ENCODE results near the gene ADAM19. TPM values are rescaled to one million over a fixed set of nuclear protein-coding genes. Genes with fewer than 3 reads are reported as not detected.

Gene ADAM19
- total RNA-seq, 2 donors from 2014 or later, result 71.2 to 145 TPM

DNA sequence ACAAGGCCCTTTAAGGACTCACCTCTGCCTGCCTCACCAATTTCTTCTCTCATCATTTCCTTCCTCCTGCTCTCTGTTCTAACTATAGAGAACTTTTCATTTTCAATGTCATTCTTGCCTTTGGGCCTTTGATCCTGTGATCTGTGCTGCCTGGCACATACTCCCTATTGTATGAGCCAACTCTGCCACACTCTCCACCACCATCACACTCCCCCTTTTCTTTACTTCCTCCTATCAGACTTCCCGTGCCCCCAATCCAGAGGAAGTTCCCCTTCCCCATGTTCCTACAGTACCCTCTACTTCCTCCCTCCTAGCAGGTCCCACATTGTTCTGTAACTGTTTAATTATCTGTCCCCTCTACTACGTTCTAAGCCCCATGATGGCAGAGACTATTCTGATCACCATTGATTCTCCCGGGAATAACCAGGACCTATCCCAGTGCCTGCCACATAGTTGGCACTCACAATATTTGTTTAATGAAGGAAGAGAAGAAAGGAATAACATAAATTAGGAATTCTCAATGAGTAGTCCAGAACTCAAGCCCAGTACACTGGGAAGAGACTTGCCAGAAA is 27.5 kb downstream of the ADAM19 start:
- H3K9me3 Mint-ChIP-seq, result no peaks in the 10 kb centered on the region
- peaks cover 87% of the 10 kb centered on the region for H3K36me3 Mint-ChIP-seq (ENCODE audit: low read depth)
- peaks cover 88% of the 10 kb centered on the region for H3K4me1 Mint-ChIP-seq
- ATAC-seq (replicated peaks), result peak; percentile 18
- H3K4me3 Mint-ChIP-seq, result peak overlapping the region; percentile 85
- H3K27me3 Mint-ChIP-seq, result no peaks in the 10 kb centered on the region
- peak overlapping the region; percentile 95 for H3K27ac Mint-ChIP-seq

- Mint-ChIP-seq H3K9me3 (no peaks in the 10 kb centered on the region), H3K4me1 (peaks cover 86% of the 10 kb centered on the region), H3K27ac (peak overlapping the region; percentile 95), H3K27me3 (no peaks in the 10 kb centered on the region), H3K4me3 (peak overlapping the region; percentile 85), H3K36me3 (ENCODE audit: low read depth) (peaks cover 75% of the 10 kb centered on the region)
- ATAC-seq (replicated peaks), result no peak
Measured at GRCh38 chr5:157546456-157547100, 29.0 kb downstream of the ADAM19 start.

- no peaks in the 10 kb centered on the region for H3K27me3 Mint-ChIP-seq
- no peaks in the 10 kb centered on the region for H3K9me3 Mint-ChIP-seq
- peaks cover 74% of the 10 kb centered on the region for H3K36me3 Mint-ChIP-seq (ENCODE audit: low read depth)
- H3K4me3 Mint-ChIP-seq, result peak overlapping the region; percentile 85
- no peak for ATAC-seq (replicated peaks)
- H3K27ac Mint-ChIP-seq, result peak overlapping the region; percentile 95
- H3K4me1 Mint-ChIP-seq, result peaks cover 86% of the 10 kb centered on the region
Measured at GRCh38 chr5:157545610-157546310, 29.8 kb downstream of the ADAM19 start.

DNA sequence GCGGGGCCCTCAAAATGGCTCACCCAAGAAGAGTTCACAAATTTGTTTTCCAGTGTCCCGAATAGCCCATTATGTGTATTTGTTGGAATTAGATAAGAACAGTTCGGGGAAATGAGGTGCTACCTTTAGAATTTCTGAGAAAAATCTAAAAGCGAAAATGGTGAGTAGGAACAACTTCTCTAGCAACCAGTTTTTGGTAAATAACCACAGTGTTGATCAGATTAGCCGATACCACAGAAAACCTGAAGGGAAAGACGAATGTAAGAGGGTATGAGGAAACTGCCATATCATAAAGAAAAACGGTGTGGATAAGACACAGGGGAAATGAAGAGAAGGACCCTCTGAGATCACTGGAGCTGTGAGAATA is 31.0 kb downstream of the ADAM19 start:
- Mint-ChIP-seq H3K36me3 (ENCODE audit: low read depth) (peaks cover 68% of the 10 kb centered on the region), H3K27ac (peak overlapping the region; percentile 95), H3K27me3 (no peaks in the 10 kb centered on the region), H3K4me1 (peaks cover 84% of the 10 kb centered on the region), H3K9me3 (no peaks in the 10 kb centered on the region), H3K4me3 (peak overlapping the region; percentile 85)
- ATAC-seq (replicated peaks), result peak; percentile 34

- peaks cover 68% of the 10 kb centered on the region for H3K36me3 Mint-ChIP-seq (ENCODE audit: low read depth)
- H3K4me1 Mint-ChIP-seq, result peaks cover 81% of the 10 kb centered on the region
- no peaks in the 10 kb centered on the region for H3K27me3 Mint-ChIP-seq
- H3K4me3 Mint-ChIP-seq, result peak overlapping the region; percentile 85
- H3K9me3 Mint-ChIP-seq, result no peaks in the 10 kb centered on the region
- H3K27ac Mint-ChIP-seq, result peak overlapping the region; percentile 95
- ATAC-seq (replicated peaks), result no peak
Measured at GRCh38 chr5:157543825-157544622, 31.6 kb downstream of the ADAM19 start.

- Mint-ChIP-seq H3K9me3 (no peaks in the 10 kb centered on the region), H3K4me3 (peak overlapping the region; percentile 85), H3K27ac (peak overlapping the region; percentile 95), H3K4me1 (peaks cover 75% of the 10 kb centered on the region), H3K27me3 (no peaks in the 10 kb centered on the region), H3K36me3 (ENCODE audit: low read depth) (peaks cover 68% of the 10 kb centered on the region)
- no peak for ATAC-seq (replicated peaks)
Measured at GRCh38 chr5:157542282-157543000, 33.1 kb downstream of the ADAM19 start.

DNA sequence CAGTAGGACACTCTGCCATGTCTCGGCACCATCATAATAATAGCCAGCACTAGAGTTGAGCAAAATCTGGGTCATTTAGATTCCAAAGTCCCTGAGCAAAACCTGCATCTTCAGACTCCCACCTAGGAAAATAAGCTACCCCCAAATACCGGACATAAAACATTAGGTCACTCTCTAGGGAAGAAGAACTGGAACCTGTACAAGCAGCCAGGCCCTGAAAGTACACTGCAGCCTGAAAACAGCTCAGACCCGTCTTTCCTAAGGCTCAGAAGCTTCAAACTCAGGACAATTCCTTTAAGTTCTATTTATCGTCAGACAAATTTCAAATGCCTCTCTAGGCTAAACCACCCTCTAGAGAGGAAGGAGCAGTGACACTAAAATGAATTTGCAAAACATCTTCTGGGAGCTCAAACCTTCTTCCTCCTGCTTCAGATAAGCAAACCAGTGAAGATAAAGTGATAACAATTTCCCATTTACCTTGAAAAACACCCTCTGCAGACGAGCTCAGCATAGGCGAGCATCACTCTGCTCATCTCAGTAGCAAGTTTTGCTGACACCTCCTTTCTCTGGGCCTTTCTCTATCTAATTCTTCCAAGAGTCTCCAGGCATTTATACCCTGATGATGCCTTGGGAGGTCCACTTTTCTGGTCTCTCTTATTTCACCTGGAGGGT is 34.0 kb downstream of the ADAM19 start:
- ATAC-seq (replicated peaks), result no peak
- Mint-ChIP-seq H3K36me3 (ENCODE audit: low read depth) (peaks cover 72% of the 10 kb centered on the region), H3K27ac (peak overlapping the region; percentile 95), H3K9me3 (no peaks in the 10 kb centered on the region), H3K27me3 (no peaks in the 10 kb centered on the region), H3K4me3 (peak overlapping the region; percentile 85), H3K4me1 (peaks cover 75% of the 10 kb centered on the region)

GRCh38 chr5:157540707-157541446 is 34.7 kb downstream of the ADAM19 start:
- ATAC-seq (replicated peaks), result peak; percentile 82
- Mint-ChIP-seq H3K27ac (peak overlapping the region; percentile 95), H3K27me3 (no peaks in the 10 kb centered on the region), H3K36me3 (ENCODE audit: low read depth) (peaks cover 72% of the 10 kb centered on the region), H3K9me3 (no peaks in the 10 kb centered on the region), H3K4me1 (peaks cover 68% of the 10 kb centered on the region), H3K4me3 (peak overlapping the region; percentile 85)

- Mint-ChIP-seq H3K27me3 (no peaks in the 10 kb centered on the region), H3K36me3 (ENCODE audit: low read depth) (peaks cover 72% of the 10 kb centered on the region), H3K4me1 (peaks cover 66% of the 10 kb centered on the region), H3K4me3 (peak overlapping the region; percentile 85), H3K9me3 (no peaks in the 10 kb centered on the region), H3K27ac (peak overlapping the region; percentile 95)
- ATAC-seq (replicated peaks), result peak; percentile 21
Measured at GRCh38 chr5:157540124-157540523, 35.5 kb downstream of the ADAM19 start.

GRCh38 chr5:157539503-157540022 is 36.0 kb downstream of the ADAM19 start:
- Mint-ChIP-seq H3K9me3 (no peaks in the 10 kb centered on the region), H3K4me3 (peak overlapping the region; percentile 85), H3K36me3 (ENCODE audit: low read depth) (peaks cover 74% of the 10 kb centered on the region), H3K27ac (peak overlapping the region; percentile 95), H3K27me3 (no peaks in the 10 kb centered on the region), H3K4me1 (peaks cover 62% of the 10 kb centered on the region)
- ATAC-seq (replicated peaks), result peak; percentile 13

DNA sequence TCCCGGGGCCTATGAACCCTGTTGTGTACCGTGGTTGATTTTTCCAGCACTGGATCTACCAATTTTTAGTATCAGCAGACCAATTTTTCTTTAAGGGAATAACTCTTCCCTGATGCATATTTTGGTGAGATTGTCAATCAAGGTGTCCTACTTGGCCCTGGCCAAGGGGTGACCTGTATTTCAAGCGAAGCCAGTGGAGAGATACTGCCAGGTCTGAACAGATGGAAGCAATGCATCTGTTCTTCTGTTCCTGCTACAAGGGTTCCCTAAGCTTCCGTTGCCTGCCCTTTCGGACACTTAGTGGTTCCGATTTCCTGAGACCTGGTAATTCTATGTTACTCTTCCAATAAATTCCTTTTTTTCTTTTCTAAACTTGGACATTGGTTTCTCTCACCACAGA is 37.3 kb downstream of the ADAM19 start:
- Mint-ChIP-seq H3K4me1 (peaks cover 53% of the 10 kb centered on the region), H3K4me3 (peak overlapping the region; percentile 85), H3K36me3 (ENCODE audit: low read depth) (peaks cover 81% of the 10 kb centered on the region)

DNA sequence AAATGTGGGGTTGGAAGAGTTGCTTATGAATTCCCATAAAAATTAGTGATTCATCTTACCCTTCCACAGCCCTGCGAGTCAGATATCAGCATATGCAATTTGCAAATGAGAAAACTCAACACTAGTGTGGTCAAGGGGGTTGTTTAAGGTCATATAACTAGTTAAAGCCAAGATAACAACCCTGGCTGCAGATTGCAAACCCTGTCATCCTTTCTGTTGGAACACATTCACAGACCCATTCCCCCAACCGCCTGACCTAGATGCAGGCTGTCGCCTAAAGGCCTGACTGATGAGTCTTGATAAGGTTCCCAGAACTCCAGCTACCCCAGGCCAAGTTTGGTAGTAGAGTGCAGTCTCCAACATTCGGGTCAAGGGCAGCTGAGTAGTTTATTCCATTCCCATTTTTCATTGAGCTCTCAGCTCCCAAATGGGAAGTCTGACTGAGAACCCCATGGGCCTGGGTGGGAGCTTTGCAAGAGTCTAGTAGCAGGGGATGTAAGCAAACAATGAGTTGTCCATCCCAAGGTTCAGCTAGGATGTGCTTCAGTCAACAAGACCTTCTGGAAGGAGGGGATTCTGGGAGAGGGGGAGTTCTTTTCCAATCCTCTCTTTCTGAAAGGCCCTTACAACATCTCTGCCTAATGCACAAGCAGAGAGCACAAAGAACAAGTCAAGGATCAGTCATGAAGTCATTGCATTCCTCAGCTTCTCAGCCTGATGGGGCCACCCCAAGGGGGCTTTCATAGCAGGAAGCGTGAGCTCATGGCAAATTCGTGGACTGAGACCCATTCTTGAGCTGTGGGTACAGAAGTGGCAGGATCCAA is 40.3 kb downstream of the ADAM19 start:
- no peak overlapping the region for H3K27ac Mint-ChIP-seq
- H3K4me3 Mint-ChIP-seq, result no peak overlapping the region
- H3K9me3 Mint-ChIP-seq, result no peaks in the 10 kb centered on the region
- H3K36me3 Mint-ChIP-seq (ENCODE audit: low read depth), result peaks cover 96% of the 10 kb centered on the region
- H3K4me1 Mint-ChIP-seq, result peaks cover 36% of the 10 kb centered on the region
- H3K27me3 Mint-ChIP-seq, result no peaks in the 10 kb centered on the region
- no peak for ATAC-seq (replicated peaks)

More for the DNA sequence above, 37.3 kb downstream of the ADAM19 start:
- no peak overlapping the region for H3K27ac Mint-ChIP-seq
- ATAC-seq (replicated peaks), result no peak
- H3K9me3 Mint-ChIP-seq, result no peaks in the 10 kb centered on the region
- no peaks in the 10 kb centered on the region for H3K27me3 Mint-ChIP-seq
